Body of pancreas (tissue), 4 donors: Measurements from ENCODE around the gene SLC38A2. TPM values are rescaled to one million over a fixed set of nuclear protein-coding genes. Genes with fewer than 3 reads are reported as not detected.

ENCODE experiments used
- ATAC-seq: fragments of 150-250 bp; one replicate; pipeline ENCODE4 v1.9.1; 2016
- DNase-seq, 4 donors: peaks; one replicate each; pipeline ENCODE4 v3.0.0-alpha.2; 2019
- H3K27ac ChIP-seq, 4 donors: fragments of 200-600 bp; sonication (generic); 1 replicate in 3 of 4; 2 replicates in 1 of 4; pipeline versions ENCODE4 v1.5.1 to v1.6.1; 2016 to 2019; ENCODE audit warnings: mild to moderate bottlenecking in 1 of 4, mixed read lengths in 1 of 4, moderate library complexity in 1 of 4
- H3K27me3 ChIP-seq, 2 donors: fragments of 200-600 bp; sonication (generic); one replicate each; pipeline ENCODE4 v1.6.0; 2016; ENCODE audit warnings: mild to moderate bottlenecking in 1 of 2
- H3K36me3 ChIP-seq, 2 donors: fragments of 200-600 bp; sonication (generic); replicated peaks in 1 of 2; 2 replicates each; pipeline ENCODE4 v1.5.1; 2016; ENCODE audit warnings: low read depth in 2 of 2; ENCODE audit not compliant: insufficient read depth in 1 of 2
- H3K4me1 ChIP-seq: fragments of 200-600 bp; sonication (generic); one replicate; pipeline ENCODE4 v1.6.0; 2016
- H3K4me3 ChIP-seq, 2 donors: fragments of 200-600 bp; sonication (generic); 1 replicate in 1 of 2; 2 replicates in 1 of 2; pipeline ENCODE4 v1.5.1; 2016 to 2019
- H3K9me3 ChIP-seq, 3 donors: fragments of 200-600 bp; sonication (generic); 1 replicate in 2 of 3; 2 replicates in 1 of 3; pipeline ENCODE4 v1.5.1; 2016
- POLR2A ChIP-seq, 3 donors: fragments of 450-650 bp; IDR thresholded peaks; one replicate each; pipeline ENCODE4 v1.6.1; 2016; ENCODE audit warnings: antibody characterized with exemption in 3 of 3, mild to moderate bottlenecking in 2 of 3
- WGBS, 2 donors: methylation state at CpG; one replicate each; pipeline ENCODE4 v1.1.5; 2017; 5-methylcytosine and 5-hydroxymethylcytosine counted together
- intact Hi-C: fragments of 100-400 bp; cut with DNase I; formaldehyde crosslinking; loops from one replicate; pipeline ENCODE4 v1.15.1; 2023
- total RNA-seq, 2 donors: library from RNA; depleted of rRNA; stranded (reverse); fragments of >200 nt; gene quantifications; one replicate each; pipeline ENCODE4 v1.1.0, GENCODE V29; 2016
- TF ChIP-seq, protein P1 (sequence below), 7 experiments: fragments of 450-650 bp in 4 of 7; fragments of 200-600 bp in 3 of 7; sonication (generic) in 3 of 7; IDR thresholded peaks; one replicate each; pipeline ENCODE4 v1.5.1; 2016 to 2019; ENCODE audit warnings: antibody characterized with exemption in 7 of 7

Gene SLC38A2
- total RNA-seq, 2 donors from 2014 or later, result 184 to 203 TPM

DNA sequence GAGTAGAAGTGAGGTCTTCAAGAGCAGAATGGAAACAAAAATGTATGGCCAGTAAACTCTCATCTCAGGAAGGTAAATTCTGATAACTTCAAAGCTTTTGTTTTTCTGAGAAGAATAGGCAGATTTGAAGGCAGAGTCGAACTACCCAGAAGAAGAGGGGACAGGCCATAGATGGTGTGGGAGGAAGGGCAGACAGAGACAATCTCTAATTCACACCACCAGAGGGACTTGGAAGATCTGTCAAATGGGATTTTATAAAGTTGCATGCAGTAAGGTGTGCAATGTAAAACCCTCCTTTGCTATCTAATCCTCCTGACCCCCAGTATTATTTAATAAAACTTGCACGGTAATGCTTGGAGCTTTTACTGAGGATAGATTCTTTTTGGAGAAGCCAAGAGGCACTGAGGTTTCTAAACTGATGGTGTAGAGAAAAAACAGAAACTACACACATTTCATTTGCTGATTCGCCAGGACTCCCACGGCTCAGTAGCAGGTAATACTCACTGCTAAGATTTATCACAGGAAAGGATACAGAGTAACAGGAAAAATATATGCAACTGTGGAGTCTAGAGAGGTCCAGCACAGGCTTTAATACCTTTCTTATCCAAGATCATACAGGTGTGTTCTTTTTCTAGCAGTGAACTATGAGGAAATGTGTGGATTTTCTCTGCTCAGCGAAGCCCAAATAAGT lies 18.3 kb downstream of the SLC38A2 start:
- no peak overlapping the region for H3K27ac ChIP-seq
- intact Hi-C loops, result loop anchor here (10.0 kb wide), 1 partner anchor 301 kb away; no protein-coding TSS in a partner anchor
- no peak for TF ChIP-seq POLR2A (IDR thresholded peaks at IDR 0.05)
- TF ChIP-seq, protein P1, sequence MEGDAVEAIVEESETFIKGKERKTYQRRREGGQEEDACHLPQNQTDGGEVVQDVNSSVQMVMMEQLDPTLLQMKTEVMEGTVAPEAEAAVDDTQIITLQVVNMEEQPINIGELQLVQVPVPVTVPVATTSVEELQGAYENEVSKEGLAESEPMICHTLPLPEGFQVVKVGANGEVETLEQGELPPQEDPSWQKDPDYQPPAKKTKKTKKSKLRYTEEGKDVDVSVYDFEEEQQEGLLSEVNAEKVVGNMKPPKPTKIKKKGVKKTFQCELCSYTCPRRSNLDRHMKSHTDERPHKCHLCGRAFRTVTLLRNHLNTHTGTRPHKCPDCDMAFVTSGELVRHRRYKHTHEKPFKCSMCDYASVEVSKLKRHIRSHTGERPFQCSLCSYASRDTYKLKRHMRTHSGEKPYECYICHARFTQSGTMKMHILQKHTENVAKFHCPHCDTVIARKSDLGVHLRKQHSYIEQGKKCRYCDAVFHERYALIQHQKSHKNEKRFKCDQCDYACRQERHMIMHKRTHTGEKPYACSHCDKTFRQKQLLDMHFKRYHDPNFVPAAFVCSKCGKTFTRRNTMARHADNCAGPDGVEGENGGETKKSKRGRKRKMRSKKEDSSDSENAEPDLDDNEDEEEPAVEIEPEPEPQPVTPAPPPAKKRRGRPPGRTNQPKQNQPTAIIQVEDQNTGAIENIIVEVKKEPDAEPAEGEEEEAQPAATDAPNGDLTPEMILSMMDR (IDR thresholded peaks at IDR 0.05), result peak in 3 of 7 experiments; percentile 17 to 28 (median 18)

DNA sequence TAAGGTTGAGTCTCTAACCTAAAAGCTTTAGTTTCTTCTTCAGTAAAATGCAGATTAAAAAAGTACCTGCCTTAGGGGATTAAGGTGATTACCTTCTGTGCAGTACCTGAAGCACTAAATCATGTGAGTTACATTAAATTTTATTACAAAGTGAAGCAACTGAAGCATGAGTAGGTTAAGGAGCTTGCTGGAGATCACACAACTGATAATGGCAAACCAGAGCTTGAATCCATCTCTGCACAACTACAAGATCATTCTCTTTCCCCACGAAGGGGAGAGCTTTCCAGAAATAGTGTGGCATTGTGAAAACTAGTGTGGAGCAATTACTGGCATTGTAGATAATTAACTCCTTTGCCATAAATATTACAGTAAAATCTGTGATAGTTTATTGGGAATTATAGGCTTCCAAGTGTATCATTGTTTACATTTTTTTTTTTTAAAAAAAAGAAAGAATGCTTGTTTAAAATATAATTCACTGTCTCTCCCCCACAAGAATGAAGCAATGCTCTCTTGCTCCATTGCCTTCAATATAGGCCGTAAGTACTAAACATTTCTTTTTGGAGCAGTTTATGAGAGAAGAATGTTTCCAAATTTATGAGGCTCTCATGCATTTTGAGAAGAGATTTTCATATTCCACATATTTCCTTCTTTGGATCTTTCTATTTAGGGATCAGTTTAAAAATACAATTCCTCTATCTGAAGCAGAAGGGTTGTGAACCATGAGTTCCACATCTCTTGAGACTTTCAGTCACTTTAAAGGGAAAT lies 20.5 kb downstream of the SLC38A2 start:
- TF ChIP-seq, protein P1 (IDR thresholded peaks at IDR 0.05), result no peak
- TF ChIP-seq POLR2A (IDR thresholded peaks at IDR 0.05), result no peak
- Histone ChIP-seq H3K9me3 (no peaks in the 10 kb centered on the region), H3K27ac (no peak overlapping the region), H3K4me3 (no peak overlapping the region), H3K36me3 (no peaks in the 10 kb centered on the region), H3K27me3 (no peaks in the 10 kb centered on the region), H3K4me1 (peaks cover 4% of the 10 kb centered on the region)
- 59 to 66% methylated on average over 2 of the region's 2 CpGs for WGBS, 2 donors
- ATAC-seq (no peak), DNase-seq (no peak)
- intact Hi-C loops, result loop anchor here (10.0 kb wide), 1 partner anchor 303 kb away; no protein-coding TSS in a partner anchor

More for the DNA sequence above, 18.3 kb downstream of the SLC38A2 start:
- 63 to 64% methylated on average over 5 of the region's 5 CpGs for WGBS, 2 donors
- H3K4me1 ChIP-seq, result peaks cover 7% of the 10 kb centered on the region
- DNase-seq, result no peak
- peaks cover 1 to 2% of the 10 kb centered on the region in 2 donors for H3K36me3 ChIP-seq
- H3K27me3 ChIP-seq, result no peaks in the 10 kb centered on the region
- H3K4me3 ChIP-seq, result no peak overlapping the region
- ATAC-seq, result no peak
- H3K9me3 ChIP-seq, result no peaks in the 10 kb centered on the region

DNA sequence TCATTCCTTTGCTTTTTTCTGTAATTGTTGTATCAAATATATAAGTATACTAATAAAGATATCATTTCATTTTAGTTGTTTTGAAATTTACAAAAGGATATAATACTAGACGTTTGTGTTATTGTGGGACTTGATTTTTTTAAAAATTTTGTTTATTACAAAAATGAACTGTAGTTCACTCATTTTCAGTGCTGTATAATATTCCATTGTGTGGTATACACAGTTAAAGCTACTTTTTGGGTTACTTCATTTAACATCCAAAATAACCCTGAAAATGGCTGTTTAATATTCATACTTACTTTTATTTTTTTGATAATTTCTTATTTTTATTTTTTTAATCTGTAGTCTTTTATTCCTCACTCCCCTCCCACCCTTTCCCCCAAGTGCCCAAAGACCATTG lies 21.4 kb downstream of the SLC38A2 start:
- intact Hi-C loops, result loop anchor here (10.0 kb wide), 1 partner anchor 304 kb away; no protein-coding TSS in a partner anchor
- Histone ChIP-seq H3K9me3 (no peaks in the 10 kb centered on the region), H3K4me1 (peaks cover 4% of the 10 kb centered on the region), H3K36me3 (no peaks in the 10 kb centered on the region), H3K4me3 (no peak overlapping the region), H3K27me3 (no peaks in the 10 kb centered on the region), H3K27ac (no peak overlapping the region)
- WGBS, 2 donors, result 51 to 53% methylated on average over 1 of the region's 1 CpG
- ATAC-seq (no peak), DNase-seq (no peak)
- TF ChIP-seq, protein P1 (IDR thresholded peaks at IDR 0.05), result no peak
- no peak for TF ChIP-seq POLR2A (IDR thresholded peaks at IDR 0.05)

DNA sequence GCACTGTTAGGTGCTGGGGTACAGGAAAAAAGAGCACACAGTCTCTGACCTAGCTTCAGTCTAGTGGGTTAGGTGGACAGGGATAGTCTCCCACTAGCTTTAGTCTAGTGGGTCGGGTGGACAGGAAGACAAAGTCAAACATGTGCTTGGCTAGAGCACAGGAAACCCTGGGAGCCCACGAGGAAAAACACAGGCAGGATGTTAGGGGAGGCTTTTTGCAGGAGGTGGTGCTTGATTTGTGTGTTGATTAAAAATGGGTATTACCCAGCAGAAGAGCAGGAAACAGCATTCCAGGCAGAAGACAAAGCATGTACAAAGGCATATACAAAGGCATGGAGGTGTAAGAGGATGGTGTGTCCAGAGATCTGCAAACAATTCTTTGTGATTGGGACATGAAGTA lies 23.3 kb downstream of the SLC38A2 start:
- H3K9me3 ChIP-seq, result no peaks in the 10 kb centered on the region

More for the DNA sequence above, 23.3 kb downstream of the SLC38A2 start:
- intact Hi-C loops, result no loop called here
- H3K4me3 ChIP-seq, result no peak overlapping the region
- no peaks in the 10 kb centered on the region for H3K4me1 ChIP-seq
- no peaks in the 10 kb centered on the region for H3K27me3 ChIP-seq
- 33 to 48% methylated on average over 2 of the region's 2 CpGs for WGBS, 2 donors
- no peak for DNase-seq
- ATAC-seq, result no peak
- H3K27ac ChIP-seq, result no peak overlapping the region
- TF ChIP-seq, protein P1 (IDR thresholded peaks at IDR 0.05), result no peak
- no peak for TF ChIP-seq POLR2A (IDR thresholded peaks at IDR 0.05)
- no peaks in the 10 kb centered on the region for H3K36me3 ChIP-seq
